Measurements from ENCODE around the gene CTIF.

Gene CTIF

DNA sequence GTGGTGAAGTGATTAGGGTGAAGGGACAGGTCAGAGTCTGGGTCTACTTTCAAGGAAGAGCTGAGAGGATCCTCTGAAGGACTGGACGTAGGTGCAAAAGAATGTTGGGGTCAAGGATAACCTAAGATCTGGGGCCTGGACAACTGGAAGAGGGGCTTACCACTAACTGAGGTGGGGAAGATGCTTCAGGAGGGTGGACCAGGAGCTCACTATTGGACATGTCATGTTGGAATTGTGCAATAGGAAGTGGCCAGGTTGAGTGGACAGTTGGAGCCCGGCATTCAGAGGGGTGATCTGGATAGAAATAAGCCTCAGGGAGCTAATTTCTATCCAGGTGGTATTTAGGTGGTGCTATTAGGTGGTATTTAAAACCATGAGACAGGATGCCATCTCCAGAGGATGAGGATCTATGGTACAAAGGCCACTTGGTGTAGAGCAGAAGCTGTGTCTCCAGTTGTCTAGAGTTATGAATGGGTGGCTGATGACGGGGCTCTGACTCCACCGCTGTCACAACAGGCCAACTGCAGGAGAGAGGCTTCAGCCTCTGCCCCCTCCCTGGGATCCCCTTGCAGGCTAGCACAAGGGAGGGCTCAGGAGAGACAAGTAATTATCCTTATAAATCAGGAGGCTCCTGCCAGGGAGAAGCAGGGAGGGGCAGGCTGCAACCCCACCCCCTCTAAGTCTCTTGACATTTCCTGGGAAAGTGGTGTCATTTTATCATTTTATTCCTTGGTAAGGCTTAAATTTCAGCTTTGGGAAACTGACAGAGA is 254.0 kb downstream of the CTIF start:
- DNase-seq (ENCODE audit: low spot score) (peak; percentile 21), ATAC-seq (ENCODE audit: low read depth) (no peak)
- H3K27me3 ChIP-seq (ENCODE audit: insufficient read depth, poor library complexity, severe bottlenecking) = no peaks in the 10 kb centered on the region
- no peak overlapping the region for H3K27ac ChIP-seq (ENCODE audit: poor library complexity, severe bottlenecking)
- no peaks in the 10 kb centered on the region; the same call in 1 of the 2 replicates for H3K36me3 ChIP-seq (ENCODE audit: low read depth)
- H3K4me3 ChIP-seq (ENCODE audit: severe bottlenecking) = no peak overlapping the region
- H3K9me3 ChIP-seq (ENCODE audit: severe bottlenecking) = no peaks in the 10 kb centered on the region
- no peaks in the 10 kb centered on the region for H3K4me1 ChIP-seq (ENCODE audit: insufficient read depth, poor library complexity, severe bottlenecking)
- TF ChIP-seq, protein P1, sequence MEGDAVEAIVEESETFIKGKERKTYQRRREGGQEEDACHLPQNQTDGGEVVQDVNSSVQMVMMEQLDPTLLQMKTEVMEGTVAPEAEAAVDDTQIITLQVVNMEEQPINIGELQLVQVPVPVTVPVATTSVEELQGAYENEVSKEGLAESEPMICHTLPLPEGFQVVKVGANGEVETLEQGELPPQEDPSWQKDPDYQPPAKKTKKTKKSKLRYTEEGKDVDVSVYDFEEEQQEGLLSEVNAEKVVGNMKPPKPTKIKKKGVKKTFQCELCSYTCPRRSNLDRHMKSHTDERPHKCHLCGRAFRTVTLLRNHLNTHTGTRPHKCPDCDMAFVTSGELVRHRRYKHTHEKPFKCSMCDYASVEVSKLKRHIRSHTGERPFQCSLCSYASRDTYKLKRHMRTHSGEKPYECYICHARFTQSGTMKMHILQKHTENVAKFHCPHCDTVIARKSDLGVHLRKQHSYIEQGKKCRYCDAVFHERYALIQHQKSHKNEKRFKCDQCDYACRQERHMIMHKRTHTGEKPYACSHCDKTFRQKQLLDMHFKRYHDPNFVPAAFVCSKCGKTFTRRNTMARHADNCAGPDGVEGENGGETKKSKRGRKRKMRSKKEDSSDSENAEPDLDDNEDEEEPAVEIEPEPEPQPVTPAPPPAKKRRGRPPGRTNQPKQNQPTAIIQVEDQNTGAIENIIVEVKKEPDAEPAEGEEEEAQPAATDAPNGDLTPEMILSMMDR (IDR thresholded peaks at IDR 0.05; ENCODE audit: poor library complexity, severe bottlenecking) = no peak

DNA sequence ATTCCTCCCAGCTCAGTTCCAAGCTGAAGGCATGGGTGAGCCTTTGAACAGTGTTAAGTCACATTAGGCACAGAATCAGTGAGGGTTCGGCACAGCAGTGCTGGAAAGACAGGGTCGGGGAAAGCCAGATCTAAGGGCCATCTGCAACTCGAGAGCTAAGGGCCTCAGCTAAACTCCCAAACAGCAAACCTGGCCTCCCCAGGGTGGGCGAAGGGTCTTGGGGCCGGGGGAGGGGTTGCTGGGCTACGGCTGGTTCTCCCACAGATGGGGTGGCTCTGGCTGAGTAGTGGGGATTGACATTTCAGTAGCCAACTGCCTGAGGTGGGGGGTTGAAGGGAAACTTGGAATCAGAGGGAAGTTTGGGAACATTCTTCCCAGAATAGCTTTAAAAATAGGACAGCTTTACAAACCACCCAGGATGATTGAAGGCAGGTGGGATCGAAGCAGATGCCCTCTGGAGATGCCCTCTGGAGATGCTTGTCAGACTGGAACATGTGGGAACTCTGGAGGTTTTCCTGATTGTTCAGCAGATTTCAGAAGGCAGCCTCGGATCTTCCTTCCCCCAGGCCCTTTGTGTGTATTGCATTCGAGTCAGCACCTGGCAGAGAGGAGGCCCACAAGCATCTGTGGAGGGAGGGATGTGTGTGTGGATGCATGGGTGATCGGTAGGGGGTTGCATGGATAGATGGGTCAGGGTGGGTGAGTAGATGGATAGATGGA is 255.6 kb downstream of the CTIF start:
- Histone ChIP-seq H3K4me1 (ENCODE audit: insufficient read depth, poor library complexity, severe bottlenecking) (no peaks in the 10 kb centered on the region), H3K27me3 (ENCODE audit: insufficient read depth, poor library complexity, severe bottlenecking) (no peaks in the 10 kb centered on the region), H3K36me3 (ENCODE audit: low read depth) (no peaks in the 10 kb centered on the region; the same call in 1 of the 2 replicates), H3K9me3 (ENCODE audit: severe bottlenecking) (no peaks in the 10 kb centered on the region), H3K27ac (ENCODE audit: poor library complexity, severe bottlenecking) (no peak overlapping the region), H3K4me3 (ENCODE audit: severe bottlenecking) (no peak overlapping the region)
- DNase-seq (ENCODE audit: low spot score) = peak; percentile 29
- TF ChIP-seq, protein P1 (IDR thresholded peaks at IDR 0.05; ENCODE audit: poor library complexity, severe bottlenecking) = no peak
- no peak for ATAC-seq (ENCODE audit: low read depth)

DNA sequence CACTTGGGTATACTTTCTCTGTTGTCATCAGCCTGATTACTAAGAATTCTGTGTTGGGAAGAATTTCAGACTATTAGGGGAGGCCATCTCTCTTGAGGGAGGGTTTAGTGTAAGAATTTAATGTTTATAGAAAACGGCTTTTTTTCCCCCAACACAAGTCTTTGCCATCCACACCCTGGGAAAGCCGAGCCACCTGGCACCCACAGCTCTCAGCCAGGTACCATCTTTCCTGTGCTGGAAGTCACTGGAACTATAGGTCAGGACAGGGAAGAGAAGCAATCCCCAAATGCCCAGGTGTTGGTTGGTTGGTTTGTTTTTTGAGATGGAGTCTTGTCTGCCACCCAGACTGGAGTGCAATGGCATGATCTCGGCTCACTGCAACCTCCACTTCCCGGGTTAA is 256.9 kb downstream of the CTIF start:
- H3K4me1 ChIP-seq (ENCODE audit: insufficient read depth, poor library complexity, severe bottlenecking) = no peaks in the 10 kb centered on the region
- no peak overlapping the region for H3K4me3 ChIP-seq (ENCODE audit: severe bottlenecking)
- ATAC-seq (ENCODE audit: low read depth) (no peak), DNase-seq (ENCODE audit: low spot score) (no peak)
- H3K9me3 ChIP-seq (ENCODE audit: severe bottlenecking) = no peaks in the 10 kb centered on the region
- H3K36me3 ChIP-seq (ENCODE audit: low read depth) = no peaks in the 10 kb centered on the region
- TF ChIP-seq, protein P1 (IDR thresholded peaks at IDR 0.05; ENCODE audit: poor library complexity, severe bottlenecking) = no peak
- no peaks in the 10 kb centered on the region for H3K27me3 ChIP-seq (ENCODE audit: insufficient read depth, poor library complexity, severe bottlenecking)
- H3K27ac ChIP-seq (ENCODE audit: poor library complexity, severe bottlenecking) = no peak overlapping the region

DNA sequence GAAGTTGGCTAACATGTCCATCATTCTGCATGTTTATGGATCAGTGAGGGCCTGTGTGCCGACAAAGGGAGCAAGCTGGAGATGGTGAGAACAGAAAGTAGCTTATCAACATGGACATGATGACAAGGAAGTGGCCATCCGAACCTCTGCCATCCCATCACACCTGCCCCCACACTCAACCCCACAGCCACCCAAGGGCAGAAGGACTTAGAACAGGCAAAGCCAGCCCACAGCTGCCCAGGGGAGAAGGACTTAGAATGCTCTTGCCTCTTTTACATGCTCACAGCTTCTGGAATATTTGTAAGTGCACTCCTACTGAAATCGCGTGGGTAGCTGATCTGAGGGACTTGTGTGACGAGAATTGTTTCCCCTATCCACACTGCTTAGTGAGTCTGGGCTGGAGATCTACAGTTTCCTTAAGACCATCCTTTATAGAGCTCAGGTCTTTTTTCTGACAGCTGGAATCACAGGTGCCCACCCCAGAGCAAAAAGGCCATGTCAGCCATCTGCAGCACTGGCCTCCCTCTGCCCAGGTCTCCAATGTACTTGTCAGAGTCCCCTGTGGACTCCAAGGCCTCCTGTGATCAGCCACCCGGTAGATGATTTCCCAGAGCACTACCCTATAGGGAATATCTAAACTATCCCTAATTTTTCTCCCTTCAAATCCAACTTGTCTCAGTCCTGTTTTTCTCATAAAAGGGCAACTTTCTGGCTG is 257.8 kb downstream of the CTIF start:
- DNase-seq (ENCODE audit: low spot score) = peak; percentile 23
- Histone ChIP-seq H3K4me1 (ENCODE audit: insufficient read depth, poor library complexity, severe bottlenecking) (no peaks in the 10 kb centered on the region), H3K27me3 (ENCODE audit: insufficient read depth, poor library complexity, severe bottlenecking) (no peaks in the 10 kb centered on the region), H3K27ac (ENCODE audit: poor library complexity, severe bottlenecking) (no peak overlapping the region), H3K4me3 (ENCODE audit: severe bottlenecking) (no peak overlapping the region), H3K36me3 (ENCODE audit: low read depth) (no peaks in the 10 kb centered on the region), H3K9me3 (ENCODE audit: severe bottlenecking) (no peaks in the 10 kb centered on the region)
- no peak for ATAC-seq (ENCODE audit: low read depth)
- TF ChIP-seq, protein P1 (IDR thresholded peaks at IDR 0.05; ENCODE audit: poor library complexity, severe bottlenecking) = no peak
